ENCODE results near the gene AHRR. TPM values are rescaled to one million over a fixed set of nuclear protein-coding genes. Genes with fewer than 3 reads are reported as not detected.

Gene AHRR
- total RNA-seq, 1 experiment from 2014 or later = 3.2 TPM

DNA sequence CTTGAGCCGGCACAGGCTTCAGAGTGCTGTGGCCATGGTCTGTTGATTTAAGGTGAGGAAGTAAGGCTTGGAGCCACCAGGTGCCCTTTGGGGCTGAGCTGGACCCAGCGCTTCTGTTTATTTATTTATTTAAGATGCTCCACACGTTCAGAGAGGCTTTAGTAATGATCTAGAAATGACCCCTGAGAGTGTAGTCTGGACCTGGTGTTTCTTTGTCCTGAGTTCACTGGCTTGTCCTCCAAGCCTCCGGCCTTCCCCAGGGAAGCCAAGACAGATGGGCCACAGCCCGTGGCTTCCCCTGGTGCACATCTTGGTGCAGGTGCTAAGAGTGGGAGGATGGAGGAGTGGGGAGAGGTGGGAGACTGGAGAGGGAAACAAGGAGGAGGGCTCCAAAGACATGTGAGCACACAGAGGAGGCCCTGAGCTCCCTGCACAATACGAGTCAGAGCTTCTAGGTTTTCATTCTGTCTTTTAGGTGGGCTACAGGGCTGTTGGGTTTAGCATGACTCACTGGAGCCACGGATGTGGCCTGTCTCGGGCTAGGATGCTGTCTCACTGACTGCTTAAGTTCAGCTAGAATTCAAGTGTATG is 56.9 kb downstream of the AHRR start:
- Mint-ChIP-seq H3K36me3 (ENCODE audit: insufficient read depth, unreplicated experiment) (no peaks in the 10 kb centered on the region), H3K27ac (ENCODE audit: low read depth, unreplicated experiment) (no peak overlapping the region), H3K27me3 (ENCODE audit: insufficient read depth, unreplicated experiment) (no peaks in the 10 kb centered on the region), H3K4me1 (ENCODE audit: insufficient read depth, unreplicated experiment) (peaks cover 5% of the 10 kb centered on the region), H3K9me3 (ENCODE audit: unreplicated experiment) (no peaks in the 10 kb centered on the region), H3K4me3 (ENCODE audit: unreplicated experiment) (no peak overlapping the region)
- TF ChIP-seq, protein P1, sequence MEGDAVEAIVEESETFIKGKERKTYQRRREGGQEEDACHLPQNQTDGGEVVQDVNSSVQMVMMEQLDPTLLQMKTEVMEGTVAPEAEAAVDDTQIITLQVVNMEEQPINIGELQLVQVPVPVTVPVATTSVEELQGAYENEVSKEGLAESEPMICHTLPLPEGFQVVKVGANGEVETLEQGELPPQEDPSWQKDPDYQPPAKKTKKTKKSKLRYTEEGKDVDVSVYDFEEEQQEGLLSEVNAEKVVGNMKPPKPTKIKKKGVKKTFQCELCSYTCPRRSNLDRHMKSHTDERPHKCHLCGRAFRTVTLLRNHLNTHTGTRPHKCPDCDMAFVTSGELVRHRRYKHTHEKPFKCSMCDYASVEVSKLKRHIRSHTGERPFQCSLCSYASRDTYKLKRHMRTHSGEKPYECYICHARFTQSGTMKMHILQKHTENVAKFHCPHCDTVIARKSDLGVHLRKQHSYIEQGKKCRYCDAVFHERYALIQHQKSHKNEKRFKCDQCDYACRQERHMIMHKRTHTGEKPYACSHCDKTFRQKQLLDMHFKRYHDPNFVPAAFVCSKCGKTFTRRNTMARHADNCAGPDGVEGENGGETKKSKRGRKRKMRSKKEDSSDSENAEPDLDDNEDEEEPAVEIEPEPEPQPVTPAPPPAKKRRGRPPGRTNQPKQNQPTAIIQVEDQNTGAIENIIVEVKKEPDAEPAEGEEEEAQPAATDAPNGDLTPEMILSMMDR (IDR thresholded peaks at IDR 0.05; ENCODE audit: unreplicated experiment) = no peak
- ChIA-PET POLR2A (no interaction called here), CTCF (interaction anchor here (1.0 kb wide), 1 partner anchor 13 kb away, joined by 3 read pairs; no protein-coding TSS in a partner anchor)
- no TSS peak for BruUV-seq (replicated peaks)
- DNase-seq (ENCODE audit: unreplicated experiment) = no peak
- intact Hi-C loops (cut with micrococcal nuclease) = no loop called here

DNA sequence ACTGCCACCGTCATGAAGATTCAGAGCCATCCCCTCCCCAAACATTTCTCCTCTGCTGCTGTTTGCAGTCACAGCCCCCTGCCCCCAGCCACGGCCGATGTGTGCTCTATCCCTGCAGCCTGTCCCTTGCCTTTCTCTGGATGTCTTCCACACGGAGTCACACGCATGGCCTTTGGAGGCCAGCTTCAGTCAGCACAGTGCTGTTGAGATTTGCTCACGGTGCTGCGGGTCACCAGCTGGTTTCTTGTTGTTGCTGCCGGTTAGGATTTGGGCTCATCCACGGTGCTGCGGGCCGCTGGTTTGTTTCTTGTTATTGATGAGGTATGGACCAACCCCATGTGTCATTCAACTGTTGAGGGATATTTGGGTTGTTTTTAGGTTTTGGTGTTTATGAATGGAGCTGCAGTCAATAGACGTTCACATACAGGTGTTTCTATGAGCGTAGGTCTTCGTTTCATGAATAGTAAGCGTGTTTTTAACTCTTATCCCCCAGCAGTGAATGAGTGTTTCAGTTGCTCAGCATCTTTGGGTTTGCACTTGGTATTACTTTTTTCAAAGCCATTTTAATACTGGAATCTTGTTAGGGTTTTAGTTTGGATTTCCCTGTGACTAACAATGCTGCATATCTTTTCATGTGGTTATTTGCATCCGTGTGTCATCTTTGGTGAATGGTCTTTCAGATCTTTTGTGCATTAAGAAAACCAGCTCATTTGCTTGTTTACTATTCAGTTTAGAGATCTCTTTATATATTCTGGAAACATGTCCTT is 57.6 kb downstream of the AHRR start:
- no peaks in the 10 kb centered on the region for H3K9me3 Mint-ChIP-seq (ENCODE audit: unreplicated experiment)
- CTCF ChIA-PET = no interaction called here
- DNase-seq (ENCODE audit: unreplicated experiment) = no peak
- no peak overlapping the region for H3K4me3 Mint-ChIP-seq (ENCODE audit: unreplicated experiment)
- POLR2A ChIA-PET = no interaction called here
- BruUV-seq (replicated peaks) = no TSS peak
- intact Hi-C loops (cut with micrococcal nuclease) = no loop called here
- no peaks in the 10 kb centered on the region for H3K36me3 Mint-ChIP-seq (ENCODE audit: insufficient read depth, unreplicated experiment)
- TF ChIP-seq, protein P1 (IDR thresholded peaks at IDR 0.05; ENCODE audit: unreplicated experiment) = no peak
- peaks cover 4% of the 10 kb centered on the region for H3K4me1 Mint-ChIP-seq (ENCODE audit: insufficient read depth, unreplicated experiment)
- no peak overlapping the region for H3K27ac Mint-ChIP-seq (ENCODE audit: low read depth, unreplicated experiment)
- no peaks in the 10 kb centered on the region for H3K27me3 Mint-ChIP-seq (ENCODE audit: insufficient read depth, unreplicated experiment)

DNA sequence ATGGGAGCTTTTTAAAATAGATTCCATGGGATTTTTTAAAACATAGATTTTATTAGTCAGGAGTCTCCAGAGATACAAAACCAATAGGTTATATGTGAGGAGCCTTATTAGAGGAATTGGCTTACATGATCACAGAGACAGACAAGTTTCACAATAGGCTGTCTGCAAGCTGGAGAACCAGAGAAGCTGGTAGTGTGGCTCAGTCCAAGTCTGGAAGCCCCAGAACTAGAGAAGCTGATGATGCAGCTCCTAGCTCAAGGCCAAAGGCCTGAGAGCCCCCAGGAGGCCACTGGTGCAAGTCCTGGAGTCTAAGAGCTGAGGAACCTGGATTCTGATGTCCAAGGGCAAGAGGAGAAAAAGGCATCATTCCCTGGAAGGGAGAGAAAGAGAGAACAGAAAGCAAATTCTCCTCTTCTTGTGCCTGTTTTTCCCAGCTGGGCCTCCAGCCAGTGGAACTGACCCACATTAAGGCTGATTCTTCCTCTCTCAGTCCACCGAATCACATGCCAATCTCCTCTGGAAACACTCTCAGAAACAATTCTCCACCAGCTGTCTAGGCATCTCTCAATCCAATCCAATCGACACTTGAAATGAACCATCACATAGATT is 59.3 kb downstream of the AHRR start:
- intact Hi-C loops (cut with micrococcal nuclease) = no loop called here
- no peaks in the 10 kb centered on the region for H3K36me3 Mint-ChIP-seq (ENCODE audit: insufficient read depth, unreplicated experiment)
- no TSS peak for BruUV-seq (replicated peaks)
- TF ChIP-seq, protein P1 (IDR thresholded peaks at IDR 0.05; ENCODE audit: unreplicated experiment) = no peak
- peaks cover under 1% of the 10 kb centered on the region for H3K4me1 Mint-ChIP-seq (ENCODE audit: insufficient read depth, unreplicated experiment)
- CTCF ChIA-PET = interaction anchor here (0.6 to 0.8 kb wide), 3 partner anchors 19 to 78 kb away, joined by 3 read pairs; no protein-coding TSS in a partner anchor
- H3K27ac Mint-ChIP-seq (ENCODE audit: low read depth, unreplicated experiment) = no peak overlapping the region
- no peaks in the 10 kb centered on the region for H3K27me3 Mint-ChIP-seq (ENCODE audit: insufficient read depth, unreplicated experiment)
- POLR2A ChIA-PET = no interaction called here
- H3K4me3 Mint-ChIP-seq (ENCODE audit: unreplicated experiment) = no peak overlapping the region
- H3K9me3 Mint-ChIP-seq (ENCODE audit: unreplicated experiment) = no peaks in the 10 kb centered on the region
- no peak for DNase-seq (ENCODE audit: unreplicated experiment)

DNA sequence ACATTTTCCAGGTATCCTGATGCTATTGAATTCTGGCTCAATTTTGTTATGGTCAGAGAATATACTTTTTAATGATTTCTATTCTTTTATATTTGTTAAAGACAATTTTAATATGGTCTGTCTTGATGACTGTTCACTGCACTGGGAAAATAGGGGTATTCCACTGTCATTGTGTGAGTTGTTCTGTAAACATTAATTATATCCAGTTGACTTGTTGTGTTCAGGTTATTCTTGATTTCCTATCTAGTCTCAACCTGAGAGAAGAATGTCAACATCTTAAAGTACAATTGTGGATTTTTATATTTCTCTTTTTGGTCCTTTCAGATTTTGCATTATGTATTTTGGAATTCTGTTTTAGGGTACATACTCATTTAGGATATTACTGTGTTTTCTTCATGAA is 61.6 kb downstream of the AHRR start:
- POLR2A ChIA-PET = interaction anchor here (0.8 kb wide), 1 partner anchor 26 kb away, joined by 3 read pairs; no protein-coding TSS in a partner anchor
- H3K4me3 Mint-ChIP-seq (ENCODE audit: unreplicated experiment) = no peak overlapping the region
- no peaks in the 10 kb centered on the region for H3K27me3 Mint-ChIP-seq (ENCODE audit: insufficient read depth, unreplicated experiment)
- H3K4me1 Mint-ChIP-seq (ENCODE audit: insufficient read depth, unreplicated experiment) = peaks cover 14% of the 10 kb centered on the region
- H3K9me3 Mint-ChIP-seq (ENCODE audit: unreplicated experiment) = no peaks in the 10 kb centered on the region
- H3K27ac Mint-ChIP-seq (ENCODE audit: low read depth, unreplicated experiment) = no peak overlapping the region
- CTCF ChIA-PET = no interaction called here
- intact Hi-C loops (cut with micrococcal nuclease) = no loop called here
- H3K36me3 Mint-ChIP-seq (ENCODE audit: insufficient read depth, unreplicated experiment) = no peaks in the 10 kb centered on the region
- no peak for DNase-seq (ENCODE audit: unreplicated experiment)
- BruUV-seq (replicated peaks) = no TSS peak
- TF ChIP-seq, protein P1 (IDR thresholded peaks at IDR 0.05; ENCODE audit: unreplicated experiment) = no peak
